ENCODE results near the gene ASB15.
A peak's percentile ranks its signal among the peaks of the same experiment; 100 is the strongest.

ASB15 gene

GRCh38 chr7:123557398-123558288, 44.0 kb upstream of the ASB15 start, which contains the start of gene NDUFA5:
Gene NDUFA5 (minus strand): TSS chr7:123557818. CDS start chr7:123557795, 23 bp downstream.
- no peak for TF ChIP-seq FOXP2 (optimal IDR thresholded peaks at IDR 0.05; ENCODE audit: borderline replicate concordance, extremely low read depth, extremely low read length, insufficient read depth)
- TF ChIP-seq TAF1 (IDR thresholded peaks at IDR 0.05; ENCODE audit: borderline replicate concordance, insufficient read depth, low read length), result peak; percentile 83; the same call in 1 of the 2 replicates
- 0 out of 4 replicates have a peak, but pooled peaks have one; percentile 45 to 61 for TF ChIP-seq REST (IDR thresholded peaks at IDR 0.05; ENCODE audit: insufficient read depth in 1 of 2, low read depth in 2 of 2, low read length in 2 of 2)
- TF ChIP-seq POLR2AphosphoS5 (IDR thresholded peaks at IDR 0.05; ENCODE audit: low read depth, low read length), result peak; percentile 72
- TF ChIP-seq SIN3A (IDR thresholded peaks at IDR 0.05; ENCODE audit: borderline replicate concordance, insufficient read depth, low read length), result peak; percentile 92; the same call in 1 of the 2 replicates

- no peak for TF ChIP-seq TAF1 (IDR thresholded peaks at IDR 0.05; ENCODE audit: borderline replicate concordance, insufficient read depth, low read length)
- TF ChIP-seq POLR2AphosphoS5 (IDR thresholded peaks at IDR 0.05; ENCODE audit: low read depth, low read length), result no peak
- TF ChIP-seq FOXP2 (optimal IDR thresholded peaks at IDR 0.05; ENCODE audit: borderline replicate concordance, extremely low read depth, extremely low read length, insufficient read depth), result no peak
- no peak for TF ChIP-seq REST (IDR thresholded peaks at IDR 0.05; ENCODE audit: insufficient read depth in 1 of 2, low read depth in 2 of 2, low read length in 2 of 2)
- TF ChIP-seq SIN3A (IDR thresholded peaks at IDR 0.05; ENCODE audit: borderline replicate concordance, insufficient read depth, low read length), result no peak
These were observed 43.2 kb upstream of the ASB15 start for GRCh38 chr7:123558289-123558874.

GRCh38 chr7:123562121-123562520, 39.5 kb upstream of the ASB15 start:
- TF ChIP-seq REST (IDR thresholded peaks at IDR 0.05; ENCODE audit: insufficient read depth in 1 of 2, low read depth in 2 of 2, low read length in 2 of 2) (no peak), TAF1 (IDR thresholded peaks at IDR 0.05; ENCODE audit: borderline replicate concordance, insufficient read depth, low read length) (no peak), POLR2AphosphoS5 (IDR thresholded peaks at IDR 0.05; ENCODE audit: low read depth, low read length) (no peak), SIN3A (IDR thresholded peaks at IDR 0.05; ENCODE audit: borderline replicate concordance, insufficient read depth, low read length) (no peak), FOXP2 (optimal IDR thresholded peaks at IDR 0.05; ENCODE audit: borderline replicate concordance, extremely low read depth, extremely low read length, insufficient read depth) (no peak)

GRCh38 chr7:123569352-123570010, 32.1 kb upstream of the ASB15 start:
- no peak for TF ChIP-seq FOXP2 (optimal IDR thresholded peaks at IDR 0.05; ENCODE audit: borderline replicate concordance, extremely low read depth, extremely low read length, insufficient read depth)
- no peak for TF ChIP-seq POLR2AphosphoS5 (IDR thresholded peaks at IDR 0.05; ENCODE audit: low read depth, low read length)
- TF ChIP-seq REST (IDR thresholded peaks at IDR 0.05; ENCODE audit: insufficient read depth in 1 of 2, low read depth in 2 of 2, low read length in 2 of 2), result no peak
- TF ChIP-seq TAF1 (IDR thresholded peaks at IDR 0.05; ENCODE audit: borderline replicate concordance, insufficient read depth, low read length), result no peak
- TF ChIP-seq SIN3A (IDR thresholded peaks at IDR 0.05; ENCODE audit: borderline replicate concordance, insufficient read depth, low read length), result no peak

Measured in PFSK-1 (cell line).